Spleen (tissue), 11 donors: ENCODE data around the gene ATXN1. TPM values are rescaled to one million over a fixed set of nuclear protein-coding genes. Genes with fewer than 3 reads are reported as not detected.

Experiments used
- DNase-seq: peaks from one replicate; pipeline ENCODE4 v3.0.0-alpha.2; 2020
- H3K27ac ChIP-seq, 8 donors: fragments of 200-600 bp; sonication (generic) in 7 of 8; 1 replicate in 4 of 8; 2 replicates in 4 of 8; pipeline versions ENCODE4 v1.5.0 to v1.8.0; 2016 to 2021; ENCODE audit warnings: inconsistent platforms in 4 of 8, mild to moderate bottlenecking in 4 of 8, moderate library complexity in 1 of 8
- H3K27me3 ChIP-seq, 7 donors: fragments of 200-600 bp; sonication (generic) in 6 of 7; replicated peaks in 1 of 7; 1 replicate in 4 of 7; 2 replicates in 3 of 7; pipeline versions ENCODE4 v1.5.0 to v1.8.0; 2016 to 2021; ENCODE audit warnings: inconsistent platforms in 3 of 7, mild to moderate bottlenecking in 1 of 7
- H3K36me3 ChIP-seq, 6 donors: fragments of 200-600 bp; sonication (generic) in 5 of 6; 1 replicate in 4 of 6; 2 replicates in 2 of 6; pipeline versions ENCODE4 v1.5.0 to v1.8.0; 2016 to 2021; ENCODE audit warnings: inconsistent platforms in 2 of 6
- H3K4me1 ChIP-seq, 6 donors: fragments of 200-600 bp; sonication (generic) in 5 of 6; 1 replicate in 3 of 6; 2 replicates in 3 of 6; pipeline versions ENCODE4 v1.5.0 to v1.8.0; 2016 to 2021; ENCODE audit warnings: inconsistent platforms in 3 of 6
- H3K4me3 ChIP-seq, 8 donors: fragments of 200-600 bp; sonication (generic) in 7 of 8; 1 replicate in 4 of 8; 2 replicates in 4 of 8; pipeline versions ENCODE4 v1.5.0 to v1.8.0; 2016 to 2021; ENCODE audit warnings: inconsistent platforms in 4 of 8, mild to moderate bottlenecking in 4 of 8, moderate library complexity in 2 of 8
- H3K9me3 ChIP-seq, 8 donors: fragments of 200-600 bp; sonication (generic) in 7 of 8; 1 replicate in 4 of 8; 2 replicates in 4 of 8; pipeline versions ENCODE4 v1.5.0 to v1.8.0; 2016 to 2021; ENCODE audit warnings: inconsistent platforms in 4 of 8
- CTCF ChIP-seq, 11 experiments: fragments of 200-600 bp in 7 of 11; fragments of 450-650 bp in 4 of 11; sonication (generic) in 4 of 11; IDR thresholded peaks in 8 of 11; conservative IDR thresholded peaks in 3 of 11; 1 replicate in 7 of 11; 2 replicates in 4 of 11; pipeline versions ENCODE4 v1.4.0 to v1.8.0; 2016 to 2021; ENCODE audit warnings: antibody characterized with exemption in 11 of 11, inconsistent platforms in 4 of 11, mild to moderate bottlenecking in 1 of 11
- POLR2A ChIP-seq, 3 donors: fragments of 450-650 bp; IDR thresholded peaks; one replicate each; pipeline ENCODE4 v1.5.1; 2017; ENCODE audit warnings: antibody characterized with exemption in 3 of 3, mild to moderate bottlenecking in 1 of 3
- POLR2AphosphoS5 ChIP-seq, 3 donors: sonication (generic); formaldehyde crosslinking; IDR thresholded peaks; one replicate each; pipeline ENCODE4 v1.5.1; 2017; ENCODE audit warnings: antibody characterized with exemption in 3 of 3
- WGBS, 5 donors: extraction: QIAGEN DNeasy Blood & Tissue Kit in 3 of 5; methylation state at CpG; one replicate each; pipeline versions ENCODE4 v1.1.5 to v1.1.7; 2013 to 2018; 5-methylcytosine and 5-hydroxymethylcytosine counted together
- intact Hi-C: fragments of 100-400 bp; cut with DNase I; formaldehyde crosslinking; loops from one replicate; pipeline ENCODE4 v1.15.0; 2023; ENCODE audit warnings: low total_unique reads
- polyA plus RNA-seq, 3 donors: library from polyadenylated mRNA; stranded (reverse); fragments of 200-250 nt; gene quantifications; one replicate each; pipeline ENCODE4 v1.2.1, GENCODE V29; 2013
- total RNA-seq, 7 donors: library from RNA; depleted of rRNA in 3 of 7; stranded (reverse); fragments of >200 nt in 3 of 7; fragmentation: NEBNext Ultra II Directional in 4 of 7; extraction: Animal tissue kit (Norgen Biotek cat#: 25700) in 4 of 7; gene quantifications; one replicate each; pipeline versions ENCODE4 v1.1.0 to v1.2.1, GENCODE V29; 2016 to 2021
- donor health status: healthy with polysubstance abuse.
- donor health status: DM: no; HTN: no; CAD: no; lungs with moderate emphysema.
- donor health status: DM: no; HTN: no; CAD: no.
- donor health status: Bipolar disorder and iron deficiency.
- donor health status: healthy.
- donor health status: DM: no; HTN: no; CAD: no.
- donor health status: DM: yes; HTN: yes; CAD: no.

The ATXN1 gene
- total and polyA plus RNA-seq, 10 donors, result 3.5 to 123 (median 73.9) TPM

- H3K27ac ChIP-seq, result peak overlapping the region in 4 of 8 donors; percentile 19 to 77 (median 72)
- intact Hi-C loops, result no loop called here
- H3K9me3 ChIP-seq, result no peaks in the 10 kb centered on the region
- no peaks in the 10 kb centered on the region for H3K27me3 ChIP-seq
- TF ChIP-seq CTCF (IDR thresholded peaks at IDR 0.05 in 8 of 11, conservative IDR thresholded peaks at IDR 0.05 in 3 of 11) (no peak), POLR2A (IDR thresholded peaks at IDR 0.05) (no peak), POLR2AphosphoS5 (IDR thresholded peaks at IDR 0.05) (peak in 1 of 3 donors; percentile 27)
- no peak overlapping the region for H3K4me3 ChIP-seq
- no peak for DNase-seq
- H3K36me3 ChIP-seq, result no peaks in the 10 kb centered on the region
- WGBS, 5 donors, result 53 to 68% (median 63%) methylated on average over 3 of the region's 3 CpGs
- peaks cover 8 to 81% (median 53%) of the 10 kb centered on the region in 6 donors for H3K4me1 ChIP-seq
Measured at GRCh38 chr6:16723826-16724225, 37.4 kb downstream of the ATXN1 start.

- no peaks in the 10 kb centered on the region for H3K9me3 ChIP-seq
- no peak for TF ChIP-seq POLR2A (IDR thresholded peaks at IDR 0.05)
- no peak for TF ChIP-seq POLR2AphosphoS5 (IDR thresholded peaks at IDR 0.05)
- TF ChIP-seq CTCF (IDR thresholded peaks at IDR 0.05 in 8 of 11, conservative IDR thresholded peaks at IDR 0.05 in 3 of 11), result no peak
- no peak for DNase-seq
- WGBS, 5 donors, result 91 to 99% (median 92%) methylated on average over 2 of the region's 2 CpGs
- peaks cover 11 to 81% (median 54%) of the 10 kb centered on the region in 6 donors for H3K4me1 ChIP-seq
- H3K27ac ChIP-seq, result peak overlapping the region in 2 of 8 donors; percentile 68 to 76
- no peak overlapping the region for H3K4me3 ChIP-seq
- H3K27me3 ChIP-seq, result no peaks in the 10 kb centered on the region
- intact Hi-C loops, result no loop called here
- no peaks in the 10 kb centered on the region for H3K36me3 ChIP-seq
Measured at GRCh38 chr6:16723402-16723801, 37.9 kb downstream of the ATXN1 start.

DNA sequence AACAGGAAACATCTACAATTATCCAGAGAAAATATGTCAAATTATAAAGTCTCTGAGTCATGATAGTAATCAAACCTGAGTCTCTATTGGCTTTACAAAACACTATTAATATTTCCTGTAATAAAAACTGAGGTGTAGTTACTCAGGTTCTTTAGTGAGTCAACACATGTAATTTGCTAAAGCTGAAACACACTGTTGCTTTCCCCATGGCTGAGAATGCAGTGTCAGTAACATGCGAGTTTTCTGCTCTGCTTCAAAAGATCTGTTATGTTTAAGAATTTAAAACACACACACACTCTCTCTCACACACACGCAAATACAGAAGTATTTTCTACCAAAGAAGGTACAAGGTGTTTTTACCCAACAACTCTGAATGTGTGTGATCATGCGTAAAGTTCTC is 38.6 kb downstream of the ATXN1 start:
- Histone ChIP-seq H3K4me1 (peaks cover 9 to 81% (median 55%) of the 10 kb centered on the region in 6 donors), H3K27ac (no peak overlapping the region), H3K9me3 (no peaks in the 10 kb centered on the region), H3K36me3 (no peaks in the 10 kb centered on the region), H3K27me3 (no peaks in the 10 kb centered on the region), H3K4me3 (no peak overlapping the region)
- TF ChIP-seq POLR2AphosphoS5 (IDR thresholded peaks at IDR 0.05) (no peak), POLR2A (IDR thresholded peaks at IDR 0.05) (no peak), CTCF (IDR thresholded peaks at IDR 0.05 in 8 of 11, conservative IDR thresholded peaks at IDR 0.05 in 3 of 11) (no peak)
- no peak for DNase-seq
- 81 to 89% (median 87%) methylated on average over 3 of the region's 3 CpGs for WGBS, 5 donors
- intact Hi-C loops, result no loop called here

DNA sequence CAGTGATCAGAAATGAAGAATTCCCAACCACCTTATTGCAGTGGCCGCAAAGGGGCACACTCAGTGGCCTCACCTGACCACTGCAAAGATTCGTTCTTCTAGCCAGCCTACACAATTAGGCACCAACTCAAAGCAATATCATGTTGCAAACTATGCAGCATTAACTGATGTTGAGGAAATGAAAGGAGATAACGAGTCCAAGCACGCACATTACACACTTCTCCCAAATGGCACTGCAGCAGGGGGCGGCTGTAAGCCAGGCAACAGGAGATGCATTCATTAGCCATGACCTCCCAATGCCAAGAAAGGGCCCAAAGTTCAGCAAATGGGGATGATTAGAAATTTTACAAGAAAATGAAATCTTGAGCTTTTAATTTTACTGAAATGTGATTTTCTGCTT is 39.3 kb downstream of the ATXN1 start:
- Histone ChIP-seq H3K36me3 (no peaks in the 10 kb centered on the region), H3K4me1 (peaks cover 7 to 77% (median 51%) of the 10 kb centered on the region in 6 donors), H3K9me3 (no peaks in the 10 kb centered on the region), H3K27me3 (no peaks in the 10 kb centered on the region), H3K4me3 (no peak overlapping the region), H3K27ac (no peak overlapping the region)
- intact Hi-C loops, result no loop called here
- TF ChIP-seq CTCF (IDR thresholded peaks at IDR 0.05 in 8 of 11, conservative IDR thresholded peaks at IDR 0.05 in 3 of 11), result no peak
- no peak for TF ChIP-seq POLR2A (IDR thresholded peaks at IDR 0.05)
- no peak for TF ChIP-seq POLR2AphosphoS5 (IDR thresholded peaks at IDR 0.05)
- no peak for DNase-seq
- WGBS, 5 donors, result 87 to 94% (median 89%) methylated on average over 5 of the region's 5 CpGs
